Loucy (cell line): ENCODE results near the gene MOGAT2.
"Not testable (repeated sequence)": the region's sequence is repeated elsewhere in the genome, so short reads cannot be mapped to it uniquely, and the experiment has no call there.

Source experiments
- H2AFZ ChIP-seq: fragments of 200-600 bp; sonication (generic); 2 replicates; pipeline ENCODE4 v1.6.0; 2016; ENCODE audit warnings: antibody characterized with exemption, mild to moderate bottlenecking, low read length, moderate library complexity
- H3F3A ChIP-seq: fragments of 200-600 bp; 2 replicates; pipeline ENCODE4 v1.6.0; 2016; ENCODE audit warnings: antibody characterized with exemption, low read depth, mild to moderate bottlenecking
- H3K27me3 ChIP-seq: fragments of 200-600 bp; sonication (generic); 2 replicates; pipeline ENCODE4 v1.6.1; 2014; ENCODE audit warnings: low read length, mild to moderate bottlenecking; ENCODE audit not compliant: insufficient read depth, poor library complexity, severe bottlenecking
- H3K36me3 ChIP-seq: fragments of 200-600 bp; sonication (generic); 2 replicates; pipeline ENCODE4 v1.6.1; 2016; ENCODE audit warnings: low read length; ENCODE audit not compliant: insufficient read depth
- H3K4me1 ChIP-seq: fragments of 200-600 bp; sonication (generic); 2 replicates; pipeline ENCODE4 v1.5.1; 2014; ENCODE audit warnings: low read length, mild to moderate bottlenecking; ENCODE audit not compliant: insufficient read depth, poor library complexity, severe bottlenecking
- H3K4me2 ChIP-seq: fragments of 200-600 bp; sonication (generic); 2 replicates; pipeline ENCODE4 v1.6.0; 2014; ENCODE audit warnings: antibody characterized with exemption, low read length, low read depth, mild to moderate bottlenecking; ENCODE audit not compliant: poor library complexity, severe bottlenecking
- H3K4me3 ChIP-seq: fragments of 200-600 bp; sonication (generic); 2 replicates; pipeline ENCODE4 v1.5.1; 2014; ENCODE audit warnings: low read length, mild to moderate bottlenecking, mixed read lengths; ENCODE audit not compliant: poor library complexity, severe bottlenecking
- H3K79me2 ChIP-seq: fragments of 200-600 bp; sonication (generic); 2 replicates; pipeline ENCODE4 v1.6.1; 2014; ENCODE audit warnings: low read length; ENCODE audit not compliant: insufficient read depth
- H3K9ac ChIP-seq: fragments of 200-600 bp; sonication (generic); 2 replicates; pipeline ENCODE4 v1.6.0; 2014; ENCODE audit warnings: mild to moderate bottlenecking, low read depth, low read length, moderate library complexity; ENCODE audit not compliant: poor library complexity, severe bottlenecking
- H3K9me2 ChIP-seq: fragments of 200-600 bp; sonication (generic); replicated peaks from 2 replicates; pipeline ENCODE4 v1.6.1; 2016; ENCODE audit warnings: low read depth, low read length, mixed read lengths
- H3K9me3 ChIP-seq: fragments of 200-600 bp; sonication (generic); 2 replicates; pipeline ENCODE4 v1.6.1; 2014; ENCODE audit warnings: mild to moderate bottlenecking, antibody characterized with exemption, low read length, low read depth; ENCODE audit not compliant: insufficient read depth
- H4K20me1 ChIP-seq: fragments of 200-600 bp; sonication (generic); 2 replicates; pipeline ENCODE4 v1.6.0; 2014; ENCODE audit warnings: antibody characterized with exemption, low read length, mild to moderate bottlenecking; ENCODE audit not compliant: insufficient read depth, poor library complexity, severe bottlenecking
- CTCF ChIP-seq: fragments of 200-600 bp; sonication (generic); conservative IDR thresholded peaks from 2 replicates; pipeline ENCODE4 v1.5.1; 2014; ENCODE audit warnings: mild to moderate bottlenecking, antibody characterized with exemption, low read length
- EZH2phosphoT487 ChIP-seq: fragments of 200-600 bp; IDR thresholded peaks from 2 replicates; pipeline ENCODE4 v1.6.1; 2018; ENCODE audit warnings: antibody characterized with exemption, mild to moderate bottlenecking, moderate library complexity, borderline replicate concordance

The MOGAT2 gene

DNA sequence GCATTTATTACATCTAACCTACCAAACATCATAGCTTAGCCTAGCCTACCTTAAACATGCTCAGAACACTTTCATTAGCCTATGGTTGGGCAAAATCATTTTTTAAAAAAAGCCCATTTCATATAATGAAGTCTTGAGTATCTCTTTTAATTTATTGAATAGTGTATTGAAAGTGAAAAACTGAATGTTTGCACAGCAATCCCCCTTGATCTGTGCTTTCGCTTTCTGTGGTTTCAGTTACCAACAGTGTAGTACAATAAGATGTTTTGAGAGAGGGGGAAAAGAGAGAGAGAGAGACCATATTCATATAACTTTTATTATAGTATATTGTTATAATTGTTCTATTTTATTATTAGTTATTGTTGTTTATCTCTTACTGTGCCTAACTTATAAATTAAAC, 40.4 kb upstream of the MOGAT2 start:
- TF ChIP-seq CTCF, result no peak
- no peak for TF ChIP-seq EZH2phosphoT487
- H3K4me2 ChIP-seq, result no peak overlapping the region
- no peaks in the 10 kb centered on the region for H3K27me3 ChIP-seq

GRCh38 chr11:75677909-75678308, 39.7 kb upstream of the MOGAT2 start:
- H3K4me2 ChIP-seq, result no peak overlapping the region
- H3K27me3 ChIP-seq, result no peaks in the 10 kb centered on the region
- no peak overlapping the region for H3K9ac ChIP-seq
- TF ChIP-seq EZH2phosphoT487, result no peak
- no peaks in the 10 kb centered on the region for H3K4me1 ChIP-seq
- H2AFZ ChIP-seq, result no peak overlapping the region
- H3F3A ChIP-seq, result no peaks in the 10 kb centered on the region
- H3K9me2 ChIP-seq, result no peaks in the 10 kb centered on the region
- H3K9me3 ChIP-seq, result no peaks in the 10 kb centered on the region
- no peak overlapping the region for H3K4me3 ChIP-seq
- no peaks in the 10 kb centered on the region for H4K20me1 ChIP-seq
- H3K79me2 ChIP-seq, result no peaks in the 10 kb centered on the region
- H3K36me3 ChIP-seq, result no peaks in the 10 kb centered on the region

More for the DNA sequence above, 40.4 kb upstream of the MOGAT2 start:
- no peaks in the 10 kb centered on the region for H3K4me1 ChIP-seq
- H3K79me2 ChIP-seq, result no peaks in the 10 kb centered on the region
- H3K4me3 ChIP-seq, result no peak overlapping the region
- no peaks in the 10 kb centered on the region for H3K9me2 ChIP-seq
- no peak overlapping the region for H3K9ac ChIP-seq
- H2AFZ ChIP-seq, result no peak overlapping the region
- no peaks in the 10 kb centered on the region for H3F3A ChIP-seq
- H3K9me3 ChIP-seq, result no peaks in the 10 kb centered on the region
- H3K36me3 ChIP-seq, result no peaks in the 10 kb centered on the region
- H4K20me1 ChIP-seq, result no peaks in the 10 kb centered on the region

DNA sequence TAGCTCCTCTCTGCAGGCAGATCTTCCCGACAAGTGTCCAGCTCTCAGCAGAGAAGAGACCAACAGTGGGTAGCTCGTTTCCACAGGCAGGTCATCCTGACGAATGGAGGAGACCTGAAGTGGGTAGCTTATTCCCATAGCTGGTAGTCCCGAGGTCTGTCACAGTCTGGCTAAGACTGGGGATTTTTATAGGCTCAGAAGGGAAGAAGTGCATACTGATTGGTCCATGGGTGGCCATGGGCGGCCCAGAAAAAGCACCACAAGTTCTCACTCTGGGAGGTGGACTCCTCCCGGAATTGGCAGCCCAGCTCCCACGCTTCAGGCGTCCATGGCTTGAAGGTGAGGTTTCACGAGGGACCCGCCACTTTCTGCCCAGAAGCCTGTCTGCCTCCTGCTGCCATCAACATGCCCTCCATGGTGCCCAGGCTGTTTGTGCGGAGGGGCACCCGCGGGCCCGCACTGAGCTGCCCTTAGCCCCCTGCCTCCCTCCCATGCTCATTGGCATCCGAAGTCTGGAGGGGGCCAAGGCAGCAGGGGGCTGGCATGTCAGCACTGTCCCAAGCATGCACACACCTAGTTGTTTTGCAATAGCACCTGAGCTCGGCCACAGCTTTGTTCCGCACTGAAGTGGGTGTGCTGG, 38.9 kb upstream of the MOGAT2 start:
- Histone ChIP-seq H3K4me1 (no peaks in the 10 kb centered on the region), H2AFZ (no peak overlapping the region), H3K4me2 (no peak overlapping the region), H3F3A (no peaks in the 10 kb centered on the region), H3K9me2 (no peaks in the 10 kb centered on the region), H3K36me3 (no peaks in the 10 kb centered on the region), H3K9ac (no peak overlapping the region), H3K27me3 (no peaks in the 10 kb centered on the region), H4K20me1 (no peaks in the 10 kb centered on the region), H3K4me3 (no peak overlapping the region), H3K9me3 (no peaks in the 10 kb centered on the region), H3K79me2 (no peaks in the 10 kb centered on the region)
- TF ChIP-seq CTCF, result no peak
- no peak for TF ChIP-seq EZH2phosphoT487

DNA sequence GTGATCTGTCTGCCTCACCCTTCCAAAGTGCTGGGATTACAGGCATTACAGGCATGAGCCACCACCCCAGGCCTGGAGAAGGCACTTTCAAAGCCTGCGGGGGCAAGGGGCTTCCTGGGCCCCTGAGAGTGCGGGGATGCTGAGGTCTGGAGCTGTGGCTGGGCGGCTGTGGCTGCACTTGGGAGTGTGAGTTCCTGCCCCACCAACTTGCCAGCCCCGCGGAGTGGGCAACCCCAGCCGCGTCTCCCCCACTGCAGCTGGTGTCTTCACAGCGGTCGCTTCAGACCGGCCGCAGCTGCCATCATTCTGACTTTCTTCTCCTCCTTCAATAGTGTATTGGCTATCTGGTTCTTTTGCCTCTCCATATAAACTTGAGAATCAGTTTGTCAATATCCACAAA, 38.1 kb upstream of the MOGAT2 start:
- no peaks in the 10 kb centered on the region for H3K79me2 ChIP-seq
- H3K4me2 ChIP-seq, result no peak overlapping the region
- TF ChIP-seq CTCF (no peak), EZH2phosphoT487 (no peak)
- H3K9ac ChIP-seq, result no peak overlapping the region
- H3K4me3 ChIP-seq, result no peak overlapping the region
- H3F3A ChIP-seq, result no peaks in the 10 kb centered on the region
- H3K9me2 ChIP-seq, result no peaks in the 10 kb centered on the region
- no peaks in the 10 kb centered on the region for H3K27me3 ChIP-seq
- H4K20me1 ChIP-seq, result no peaks in the 10 kb centered on the region
- H3K9me3 ChIP-seq, result no peaks in the 10 kb centered on the region
- no peak overlapping the region for H2AFZ ChIP-seq
- H3K36me3 ChIP-seq, result no peaks in the 10 kb centered on the region
- H3K4me1 ChIP-seq, result no peaks in the 10 kb centered on the region

GRCh38 chr11:75683856-75684255, 33.8 kb upstream of the MOGAT2 start:
- H3F3A ChIP-seq, H3K9me3 ChIP-seq, H3K4me1 ChIP-seq, H3K4me2 ChIP-seq, H4K20me1 ChIP-seq, H3K79me2 ChIP-seq, H3K27me3 ChIP-seq, H2AFZ ChIP-seq, H3K9ac ChIP-seq, H3K36me3 ChIP-seq, H3K9me2 ChIP-seq, H3K4me3 ChIP-seq: not testable (repeated sequence)
